Activated T-helper 1 cell treated with Interleukin-2 at 50 U/mL for 16 hours (primary cell): ENCODE results near the gene MCM3AP.
"Not testable (repeated sequence)": the region's sequence is repeated elsewhere in the genome, so short reads cannot be mapped to it uniquely, and the experiment has no call there.

Experiments
- DNase-seq: peaks from one replicate; pipeline ENCODE4 v3.0.0-alpha.2; 2020; ENCODE audit warnings: low read depth

The MCM3AP gene

GRCh38 chr21:46311568-46311967 is 26.2 kb upstream of the MCM3AP start:
- no peak for DNase-seq

DNA sequence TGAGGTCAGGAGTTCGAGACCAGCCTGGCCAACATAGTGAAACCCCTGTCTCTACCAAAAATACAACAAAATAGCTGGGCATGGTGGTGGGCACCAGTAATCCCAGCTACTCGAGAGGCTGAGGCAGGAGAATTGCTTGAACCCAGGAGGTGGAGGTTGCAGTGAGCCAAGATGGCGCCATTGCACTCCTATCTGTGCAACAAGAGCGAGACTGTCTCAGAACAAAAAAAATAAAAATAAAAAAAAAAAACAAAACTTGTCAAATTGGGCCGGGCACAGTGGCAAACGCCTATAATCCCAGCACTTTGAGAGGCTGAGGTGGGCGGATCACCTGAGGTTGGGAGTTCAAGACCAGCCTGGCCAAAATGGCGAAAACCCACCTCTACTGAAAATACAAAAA is 24.8 kb upstream of the MCM3AP start:
- not testable (repeated sequence) for DNase-seq

GRCh38 chr21:46308431-46308830 is 23.0 kb upstream of the MCM3AP start:
- DNase-seq = no peak

- DNase-seq = no peak
These were observed 22.2 kb upstream of the MCM3AP start for GRCh38 chr21:46307625-46308024.

DNA sequence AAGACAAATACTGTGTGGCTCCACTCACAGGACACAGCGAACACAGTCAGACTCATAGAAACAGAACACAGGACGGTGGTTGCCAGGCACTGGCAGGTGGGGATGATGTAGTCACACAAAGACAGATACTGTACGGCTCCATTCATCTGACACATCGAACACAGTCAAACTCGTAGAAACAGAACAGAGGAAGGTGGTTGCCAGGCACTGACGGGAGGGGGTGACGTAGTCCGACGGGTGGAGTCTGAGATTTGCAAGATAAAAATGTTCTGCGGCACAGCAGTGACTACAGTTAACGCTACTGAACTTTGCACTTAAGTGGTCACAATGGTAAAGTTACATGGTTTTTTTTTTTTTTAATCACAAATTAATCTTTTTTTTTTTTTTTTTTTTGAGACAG is 19.5 kb upstream of the MCM3AP start:
- no peak for DNase-seq

- DNase-seq = no peak
These were observed 19.0 kb upstream of the MCM3AP start for GRCh38 chr21:46304437-46304836.

DNA sequence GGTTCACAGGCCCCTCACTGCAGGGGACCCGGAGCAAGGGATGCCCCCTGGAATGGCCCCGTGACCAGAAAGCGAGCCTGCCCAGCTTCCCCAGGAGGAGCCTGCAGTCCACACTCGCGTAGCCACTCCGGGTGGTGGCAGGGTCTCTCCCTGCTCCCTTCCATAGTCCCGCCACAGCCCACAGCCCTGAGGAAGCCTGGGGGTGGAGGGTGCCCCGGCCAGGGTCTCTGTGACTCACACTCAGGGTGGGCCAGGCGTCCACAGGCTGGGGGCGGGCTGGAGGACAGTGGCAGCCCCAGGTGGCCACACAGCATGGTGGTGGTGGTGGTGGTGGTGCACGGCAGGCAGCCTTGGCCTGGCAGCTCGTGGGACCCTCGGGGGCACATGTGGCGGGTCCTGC is 16.3 kb upstream of the MCM3AP start:
- DNase-seq = no peak

- no peak for DNase-seq
These were observed 13.8 kb upstream of the MCM3AP start for GRCh38 chr21:46299167-46299566.

DNA sequence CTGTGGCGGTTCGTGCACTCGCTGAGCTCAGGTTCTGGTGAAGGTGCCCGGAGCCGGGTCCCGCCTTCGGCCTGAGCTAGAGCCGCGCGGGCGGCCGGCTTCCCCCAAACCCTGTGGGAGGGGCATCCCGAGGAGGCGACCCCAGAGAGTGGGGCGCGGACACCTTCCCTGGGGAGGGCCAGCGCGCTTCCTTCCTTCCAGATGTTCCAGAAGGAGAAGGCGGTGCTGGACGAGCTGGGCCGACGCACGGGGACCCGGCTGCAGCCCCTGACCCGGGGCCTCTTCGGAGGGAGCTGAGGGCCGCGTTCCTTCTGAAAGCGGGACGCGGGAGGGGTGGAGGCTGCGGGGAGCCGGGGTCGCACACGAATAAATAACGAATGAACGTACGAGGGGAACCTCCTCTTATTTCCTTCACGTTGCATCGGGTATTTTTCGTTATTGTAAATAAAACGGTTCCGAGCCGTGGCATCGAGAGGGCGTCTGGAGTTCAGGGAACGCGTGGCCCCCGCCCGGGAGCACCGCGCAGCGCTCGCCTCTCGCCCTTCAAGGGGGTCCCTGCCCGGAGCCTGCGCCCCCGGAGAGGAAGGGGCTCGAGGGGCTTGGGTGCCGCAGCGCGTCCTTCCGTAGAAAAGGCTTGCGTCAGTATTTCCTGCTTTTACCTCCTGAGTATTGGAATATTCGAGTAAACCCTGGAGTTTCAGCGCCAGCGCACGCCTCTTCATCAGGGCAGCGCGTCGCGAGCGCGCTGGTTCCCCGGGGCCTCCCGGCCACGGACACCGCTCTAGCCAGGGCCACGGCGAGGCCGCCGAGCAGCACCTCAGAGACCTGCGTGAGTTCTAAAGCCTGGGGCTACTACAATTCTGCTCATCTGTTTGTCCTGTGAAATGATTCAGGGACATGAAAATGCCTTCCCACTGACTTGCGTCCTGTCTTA is 12.2 kb upstream of the MCM3AP start:
- no peak for DNase-seq

GRCh38 chr21:46295996-46296752 is 10.8 kb upstream of the MCM3AP start:
- peak; percentile 17 for DNase-seq

- no peak for DNase-seq
These were observed 9.9 kb upstream of the MCM3AP start for GRCh38 chr21:46295177-46295770.

GRCh38 chr21:46294647-46295176 is 9.3 kb upstream of the MCM3AP start:
- DNase-seq = no peak

DNA sequence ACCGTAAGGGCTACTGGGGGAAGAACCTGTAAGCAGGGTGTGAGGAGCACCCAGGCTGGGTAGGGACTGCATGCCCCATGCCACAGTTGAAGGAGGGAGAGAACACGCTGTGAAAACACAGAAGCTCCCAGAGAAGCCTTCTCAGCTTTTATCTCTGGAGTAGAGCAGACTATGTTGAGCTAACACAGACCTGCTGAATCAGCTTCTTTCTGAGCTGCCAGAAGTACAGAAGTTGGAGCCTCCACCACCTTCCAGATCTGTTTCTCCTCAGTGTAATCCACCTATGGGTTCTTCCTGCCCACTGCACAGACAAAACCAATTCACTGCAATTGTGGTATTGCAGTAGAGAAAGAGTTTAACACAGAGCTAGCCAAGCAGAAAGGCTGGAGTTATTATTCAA is 6.2 kb upstream of the MCM3AP start:
- no peak for DNase-seq

DNA sequence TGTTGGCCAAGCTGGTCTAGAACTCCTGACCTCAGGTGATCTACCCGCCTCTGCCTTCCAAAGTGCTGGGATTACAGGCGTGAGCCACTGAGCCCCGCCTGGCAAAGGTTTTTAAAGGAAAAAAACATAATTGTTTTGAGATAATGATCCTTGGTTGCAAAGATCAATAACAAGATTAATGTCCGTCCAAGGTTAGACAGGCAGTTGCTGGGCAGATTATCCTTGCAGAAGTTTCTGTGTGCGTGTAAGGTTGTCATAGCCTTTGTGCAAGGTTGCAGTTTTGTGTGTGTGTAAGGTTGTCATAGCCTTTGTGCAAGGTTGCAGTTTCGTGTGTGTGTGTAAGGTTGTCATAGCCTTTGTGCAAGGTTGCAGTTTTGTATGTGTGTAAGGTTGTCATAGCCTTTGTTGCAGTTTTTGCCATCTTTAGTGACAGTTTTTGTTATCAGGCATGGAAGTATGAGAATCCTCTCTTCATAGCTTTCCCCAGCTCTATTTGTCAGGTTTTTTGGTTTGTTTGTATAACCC is 4.3 kb upstream of the MCM3AP start:
- DNase-seq = no peak

DNA sequence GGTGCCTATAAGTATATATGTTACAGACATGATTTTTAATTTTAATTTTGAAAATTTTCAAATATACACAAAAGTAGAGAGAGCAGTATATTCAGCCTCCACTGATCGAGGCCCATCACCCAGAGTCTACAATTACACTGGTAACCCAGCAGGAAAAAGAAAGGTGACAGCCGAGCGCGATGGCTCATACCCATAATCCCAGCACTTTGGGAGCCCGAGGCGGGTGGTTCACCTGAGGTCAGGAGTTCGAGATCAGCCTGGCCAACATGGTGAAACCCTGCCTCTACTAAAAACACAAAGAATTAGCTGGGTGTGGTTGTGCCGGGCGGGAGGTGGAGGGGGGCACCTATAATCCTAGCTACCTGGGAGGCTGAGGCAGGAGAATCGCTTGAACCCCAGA is 2.1 kb upstream of the MCM3AP start:
- DNase-seq = no peak

DNA sequence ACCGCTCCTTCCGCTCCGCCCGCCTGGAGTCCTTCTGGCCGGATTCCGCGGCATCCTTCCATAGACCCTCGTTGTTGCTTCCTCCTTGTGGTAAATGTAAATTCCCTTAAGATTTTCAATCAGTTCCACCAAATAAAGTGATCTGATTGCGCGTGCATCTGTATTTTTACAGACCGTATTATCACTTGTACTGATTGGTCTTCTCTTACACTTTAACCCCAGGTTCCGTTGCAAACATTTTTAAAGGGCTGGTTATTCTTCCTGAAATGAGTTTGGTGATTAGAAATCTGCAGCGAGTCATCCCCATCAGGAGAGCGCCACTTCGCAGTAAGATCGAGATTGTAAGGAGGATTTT is 1.2 kb upstream of the MCM3AP start:
- no peak for DNase-seq

GRCh38 chr21:46285761-46286647 is 593 bp upstream of the MCM3AP start, which contains the start of gene YBEY:
Gene YBEY (plus strand): TSS chr21:46286342. CDS start chr21:46286914, 572 bp downstream.
- peak; percentile 80 for DNase-seq

DNA sequence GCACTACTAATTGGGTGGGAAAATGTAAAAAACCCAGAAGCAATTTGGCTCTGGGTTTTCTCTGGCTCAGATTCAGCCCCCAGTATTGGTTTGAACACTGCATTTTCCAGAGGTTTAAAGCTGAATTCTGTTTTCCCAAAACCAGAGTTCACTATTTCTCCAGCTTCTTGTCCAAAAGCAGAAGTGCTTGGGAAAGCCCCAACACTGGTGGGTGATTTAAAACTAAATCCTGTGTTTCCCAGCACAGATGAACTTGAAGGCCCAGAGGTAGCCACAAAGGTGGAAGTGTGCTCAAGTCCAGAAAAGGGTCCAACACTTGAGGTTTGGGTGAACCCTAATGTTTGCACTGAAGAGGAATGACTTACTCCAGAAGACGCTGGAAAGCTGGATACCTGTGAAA is 678 bp downstream of the MCM3AP start:
- DNase-seq = no peak

- DNase-seq = no peak
These were observed 1.2 kb downstream of the MCM3AP start for GRCh38 chr21:46284077-46284644.

DNA sequence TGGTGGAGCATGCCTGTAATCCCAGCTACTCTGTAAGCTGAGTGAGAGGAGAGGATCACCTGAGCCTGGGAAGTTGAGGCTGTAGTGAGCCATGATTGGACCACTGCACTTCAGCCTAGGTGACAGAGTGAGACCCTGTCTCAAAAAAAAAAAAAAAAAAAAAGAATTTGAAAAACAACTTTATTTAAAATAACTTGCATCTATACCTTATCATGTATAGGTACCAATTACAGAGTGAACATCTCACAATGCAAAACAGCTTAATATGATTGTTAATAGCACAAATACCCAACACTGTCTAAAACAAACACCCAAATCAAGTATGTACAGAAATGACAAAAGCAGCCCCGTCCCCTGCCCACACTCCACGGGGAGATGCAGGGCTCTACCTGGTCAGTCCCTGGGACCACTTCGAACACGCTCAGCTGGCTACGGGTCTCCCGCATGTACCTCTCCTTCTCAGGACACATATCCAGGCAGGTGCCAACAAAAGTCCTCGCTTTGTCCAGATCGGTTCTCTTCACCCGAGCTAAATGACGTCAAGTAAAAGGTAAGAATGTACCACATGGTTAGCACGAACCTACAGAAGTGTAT is 10.5 kb downstream of the MCM3AP start:
- DNase-seq = no peak

- DNase-seq = no peak
These were observed 12.1 kb downstream of the MCM3AP start for GRCh38 chr21:46273341-46273740.
